Activated T-helper 1 cell treated with anti-CD3 and anti-CD28 coated beads, Interleukin-12 subunit alpha, Interleukin-12 subunit beta, Interleukin-2, Interleukin-4 antibody, amounts not matched to agents 30 ng/mL and 10 ng/mL and 1 ng/mL, durations not matched to agents 14 hours and 24 hours and 36 hours (primary cell): ENCODE data around the gene DHPS. TPM values are rescaled to one million over a fixed set of nuclear protein-coding genes. Genes with fewer than 3 reads are reported as not detected.
"Not testable (repeated sequence)": the region's sequence is repeated elsewhere in the genome, so short reads cannot be mapped to it uniquely, and the experiment has no call there.

ENCODE experiments used
- DNase-seq: peaks from one replicate; pipeline ENCODE4 v3.0.0; 2021; ENCODE audit warnings: low spot score
- H3K27ac Mint-ChIP-seq: one replicate; pipeline ENCODE4 v1.8.0; 2021; ENCODE audit warnings: mild to moderate bottlenecking, mixed read lengths
- H3K27me3 Mint-ChIP-seq: one replicate; pipeline ENCODE4 v1.8.0; 2022; ENCODE audit warnings: mild to moderate bottlenecking, moderate library complexity, mixed read lengths; ENCODE audit not compliant: insufficient read depth
- H3K36me3 Mint-ChIP-seq: one replicate; pipeline ENCODE4 v1.8.0; 2021; ENCODE audit warnings: low read depth, mixed read lengths
- H3K4me1 Mint-ChIP-seq: one replicate; pipeline ENCODE4 v1.8.0; 2021; ENCODE audit warnings: low read depth, mixed read lengths
- H3K4me3 Mint-ChIP-seq: one replicate; pipeline ENCODE4 v1.8.0; 2021; ENCODE audit warnings: mild to moderate bottlenecking, moderate library complexity, mixed read lengths
- H3K9me3 Mint-ChIP-seq: one replicate; pipeline ENCODE4 v1.8.0; 2021; ENCODE audit warnings: mixed read lengths
- intact Hi-C: fragments of 100-400 bp; cut with micrococcal nuclease; formaldehyde crosslinking; loops from one replicate; pipeline ENCODE4 v1.15.1; 2024
- total RNA-seq: library from RNA; stranded (reverse); gene quantifications from 2 replicates; pipeline ENCODE4 v1.2.3, GENCODE V29; 2022

Gene DHPS
- total RNA-seq, 1 donor from 2014 or later: 144 TPM

DNA sequence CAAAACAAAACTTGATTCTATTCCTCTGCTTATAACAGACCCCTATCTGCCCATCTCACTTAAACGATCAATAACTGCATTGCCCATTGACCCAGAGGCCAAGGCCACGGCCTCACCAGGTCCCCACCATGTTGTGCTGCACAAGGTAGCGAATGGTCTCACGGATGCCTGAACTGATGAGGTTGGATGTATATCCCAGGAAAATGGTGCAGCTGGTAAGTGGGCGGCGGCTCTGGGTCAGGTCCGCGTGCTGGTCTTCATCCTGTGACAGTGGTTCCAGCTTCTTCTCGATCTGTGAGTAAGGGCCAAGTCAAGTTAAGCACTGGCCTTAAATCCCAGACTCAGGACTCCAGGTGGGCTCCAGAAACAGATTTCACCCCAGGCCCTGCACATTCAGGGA lies 1.6 kb downstream of the DHPS start:
- H3K36me3 Mint-ChIP-seq: peaks cover 29% of the 10 kb centered on the region
- H3K4me1 Mint-ChIP-seq: peaks cover 13% of the 10 kb centered on the region
- H3K4me3 Mint-ChIP-seq: peak overlapping the region; percentile 86
- intact Hi-C loops: no loop called here
- H3K9me3 Mint-ChIP-seq: no peaks in the 10 kb centered on the region
- no peak overlapping the region for H3K27ac Mint-ChIP-seq
- no peak for DNase-seq
- H3K27me3 Mint-ChIP-seq: no peaks in the 10 kb centered on the region

GRCh38 chr19:12678039-12678438 lies 3.6 kb downstream of the DHPS start:
- Mint-ChIP-seq H3K36me3 (peaks cover 40% of the 10 kb centered on the region), H3K4me1 (peaks cover 13% of the 10 kb centered on the region)
- DNase-seq, H3K27me3 Mint-ChIP-seq, intact Hi-C loops, H3K27ac Mint-ChIP-seq, H3K4me3 Mint-ChIP-seq, H3K9me3 Mint-ChIP-seq: not testable (repeated sequence)

- Mint-ChIP-seq H3K4me1 (peaks cover 18% of the 10 kb centered on the region), H3K27ac (peak overlapping the region; percentile 27), H3K36me3 (peaks cover 42% of the 10 kb centered on the region), H3K27me3 (no peaks in the 10 kb centered on the region), H3K9me3 (no peaks in the 10 kb centered on the region), H3K4me3 (no peak overlapping the region)
- intact Hi-C loops: no loop called here
- DNase-seq: no peak
These were observed 4.8 kb downstream of the DHPS start for GRCh38 chr19:12676928-12677327.

GRCh38 chr19:12676384-12676792 lies 5.3 kb downstream of the DHPS start:
- intact Hi-C loops: no loop called here
- H3K9me3 Mint-ChIP-seq: no peaks in the 10 kb centered on the region
- H3K27me3 Mint-ChIP-seq: no peaks in the 10 kb centered on the region
- H3K27ac Mint-ChIP-seq: peak overlapping the region; percentile 54
- peaks cover 43% of the 10 kb centered on the region for H3K36me3 Mint-ChIP-seq
- H3K4me1 Mint-ChIP-seq: peaks cover 20% of the 10 kb centered on the region
- H3K4me3 Mint-ChIP-seq: no peak overlapping the region
- peak; percentile 74 for DNase-seq

DNA sequence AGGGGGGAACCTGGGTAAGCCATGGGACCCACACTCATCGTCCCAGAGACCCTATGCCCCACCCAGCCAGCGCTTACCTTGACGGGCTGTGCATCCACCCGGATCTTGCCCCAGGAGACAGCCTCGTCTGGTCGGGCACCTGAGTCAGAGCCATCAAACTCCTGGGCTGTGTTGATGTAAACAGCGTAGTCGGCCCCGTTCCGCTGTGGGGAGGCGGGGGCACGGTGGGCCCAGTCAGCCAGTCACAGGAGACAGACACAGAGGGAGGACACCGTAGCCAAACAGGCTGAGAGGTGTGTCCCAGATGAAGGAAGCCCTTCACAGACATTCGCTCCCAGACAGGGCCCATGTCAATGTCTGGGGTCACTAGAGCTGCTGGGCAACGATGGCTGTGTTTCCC lies 5.7 kb downstream of the DHPS start:
- no peak overlapping the region for H3K27ac Mint-ChIP-seq
- H3K4me3 Mint-ChIP-seq: no peak overlapping the region
- H3K36me3 Mint-ChIP-seq: peaks cover 41% of the 10 kb centered on the region
- intact Hi-C loops: no loop called here
- H3K27me3 Mint-ChIP-seq: no peaks in the 10 kb centered on the region
- no peaks in the 10 kb centered on the region for H3K9me3 Mint-ChIP-seq
- H3K4me1 Mint-ChIP-seq: peaks cover 20% of the 10 kb centered on the region
- no peak for DNase-seq

GRCh38 chr19:12675399-12675798 lies 6.3 kb downstream of the DHPS start:
- Mint-ChIP-seq H3K4me1 (peaks cover 20% of the 10 kb centered on the region), H3K9me3 (no peaks in the 10 kb centered on the region), H3K4me3 (no peak overlapping the region), H3K36me3 (peaks cover 39% of the 10 kb centered on the region), H3K27me3 (no peaks in the 10 kb centered on the region), H3K27ac (no peak overlapping the region)
- DNase-seq: no peak
- intact Hi-C loops: no loop called here

DNA sequence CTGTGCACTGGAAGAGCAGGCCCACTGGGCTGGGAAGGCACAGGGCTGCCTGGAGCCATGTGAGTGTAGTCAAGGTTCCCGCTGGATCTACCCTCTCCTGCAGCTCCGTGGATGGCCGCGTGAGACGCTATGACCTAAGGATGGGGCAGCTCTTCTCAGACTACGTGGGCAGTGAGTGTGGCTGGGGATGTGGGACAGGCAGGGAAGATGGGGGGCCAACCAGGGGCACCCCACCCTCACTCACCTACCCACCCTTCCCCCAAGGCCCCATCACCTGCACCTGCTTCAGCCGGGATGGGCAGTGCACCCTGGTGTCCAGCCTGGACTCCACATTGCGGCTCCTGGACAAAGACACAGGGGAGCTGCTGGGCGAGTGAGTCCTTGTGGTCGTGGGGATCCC lies 8.9 kb downstream of the DHPS start:
- Mint-ChIP-seq H3K27me3 (no peaks in the 10 kb centered on the region), H3K36me3 (peaks cover 33% of the 10 kb centered on the region), H3K4me3 (no peak overlapping the region), H3K9me3 (no peaks in the 10 kb centered on the region), H3K27ac (no peak overlapping the region), H3K4me1 (peaks cover 34% of the 10 kb centered on the region)
- intact Hi-C loops: loop anchor here (1.0 to 5.0 kb wide), 3 partner anchors 32 to 470 kb away; no protein-coding TSS in a partner anchor
- DNase-seq: no peak

DNA sequence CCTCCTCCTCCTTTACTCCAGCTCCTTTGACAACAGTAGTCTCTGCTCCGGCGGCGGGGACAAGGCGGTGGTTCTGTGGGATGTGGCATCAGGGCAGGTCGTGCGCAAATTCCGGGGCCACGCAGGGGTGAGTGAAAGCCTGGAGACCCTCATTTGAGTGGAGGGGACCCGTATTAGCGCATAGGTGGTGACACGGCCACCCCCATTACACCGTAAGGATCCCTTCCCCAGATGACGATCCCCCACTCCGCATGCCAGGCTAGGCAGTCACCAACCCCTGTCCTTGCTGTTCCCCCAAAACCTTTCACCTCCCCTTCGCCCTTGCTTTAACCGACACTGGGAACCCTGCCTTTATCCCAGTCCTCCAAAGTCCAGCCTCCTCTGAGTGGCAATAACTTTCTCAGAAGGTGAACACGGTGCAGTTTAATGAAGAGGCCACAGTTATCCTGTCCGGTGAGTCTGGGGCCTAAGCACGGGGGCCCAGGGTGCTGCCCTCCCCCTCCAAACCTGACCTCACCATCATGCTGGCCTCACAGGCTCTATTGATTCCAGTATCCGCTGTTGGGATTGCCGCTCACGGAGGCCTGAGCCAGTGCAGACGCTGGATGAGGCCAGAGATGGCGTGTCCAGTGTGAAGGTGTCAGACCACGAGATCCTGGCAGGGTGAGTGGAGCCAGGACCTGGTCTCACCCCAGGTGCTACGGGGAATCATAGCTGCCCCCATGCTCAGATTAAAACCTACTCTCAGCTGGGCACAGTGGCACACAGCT lies 11.3 kb downstream of the DHPS start:
- peaks cover 44% of the 10 kb centered on the region for H3K4me1 Mint-ChIP-seq
- H3K27me3 Mint-ChIP-seq: no peaks in the 10 kb centered on the region
- H3K4me3 Mint-ChIP-seq: peak overlapping the region; percentile 95
- peak overlapping the region; percentile 99 for H3K27ac Mint-ChIP-seq
- DNase-seq: no peak
- no peaks in the 10 kb centered on the region for H3K9me3 Mint-ChIP-seq
- intact Hi-C loops: loop anchor here (5.0 kb wide), 1 partner anchor 468 kb away; no protein-coding TSS in a partner anchor
- H3K36me3 Mint-ChIP-seq: peaks cover 25% of the 10 kb centered on the region

DNA sequence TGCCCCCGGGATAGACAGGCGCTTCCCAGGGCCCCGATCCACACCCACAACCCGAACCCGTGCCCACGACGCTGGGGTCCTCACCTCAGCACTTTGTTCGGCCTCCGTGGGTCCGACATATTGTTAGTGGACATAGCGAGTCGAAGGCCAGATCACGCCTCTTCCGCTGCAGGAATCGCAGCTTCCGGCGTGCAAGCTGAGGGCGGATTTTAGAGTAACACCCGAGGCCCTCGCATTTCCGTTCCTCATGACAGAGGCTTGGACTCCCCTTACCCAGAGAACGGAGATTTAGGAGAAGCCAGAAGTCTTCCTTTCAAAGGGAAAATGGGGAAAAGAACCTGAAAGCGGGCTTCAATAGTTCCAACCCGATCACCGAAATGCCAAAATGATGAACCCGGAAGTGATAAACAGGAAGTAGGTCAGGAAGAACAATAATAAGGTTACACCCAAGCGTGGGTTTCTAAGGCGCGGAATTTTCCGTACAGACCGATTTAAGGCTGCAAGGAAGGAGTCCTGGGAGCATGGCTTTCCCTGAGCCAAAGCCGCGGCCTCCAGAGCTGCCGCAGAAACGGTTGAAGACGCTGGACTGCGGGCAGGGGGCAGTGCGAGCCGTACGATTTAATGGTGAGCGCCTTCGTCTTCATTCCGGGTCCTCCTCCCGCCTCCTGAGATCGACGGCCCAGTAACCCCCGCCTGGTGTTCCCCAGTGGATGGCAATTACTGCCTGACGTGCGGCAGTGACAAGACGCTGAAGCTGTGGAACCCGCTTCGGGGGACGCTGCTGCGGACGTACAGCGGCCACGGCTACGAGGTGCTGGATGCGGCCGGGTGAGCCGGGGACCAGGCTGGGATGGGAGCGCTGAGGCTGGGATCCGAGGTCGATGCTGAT lies 12.2 kb downstream of the DHPS start:
- peaks cover 25% of the 10 kb centered on the region for H3K36me3 Mint-ChIP-seq
- peak overlapping the region; percentile 95 for H3K4me3 Mint-ChIP-seq
- intact Hi-C loops: loop anchor here (1.0 to 5.0 kb wide), 9 partner anchors 12 to 507 kb away; partner anchors contain the start of genes DHPS, FBXW9, ZNF136 and ZNF443
- no peaks in the 10 kb centered on the region for H3K9me3 Mint-ChIP-seq
- H3K27ac Mint-ChIP-seq: peak overlapping the region; percentile 99
- peak; percentile 65 for DNase-seq
- H3K4me1 Mint-ChIP-seq: peaks cover 51% of the 10 kb centered on the region
- H3K27me3 Mint-ChIP-seq: no peaks in the 10 kb centered on the region

DNA sequence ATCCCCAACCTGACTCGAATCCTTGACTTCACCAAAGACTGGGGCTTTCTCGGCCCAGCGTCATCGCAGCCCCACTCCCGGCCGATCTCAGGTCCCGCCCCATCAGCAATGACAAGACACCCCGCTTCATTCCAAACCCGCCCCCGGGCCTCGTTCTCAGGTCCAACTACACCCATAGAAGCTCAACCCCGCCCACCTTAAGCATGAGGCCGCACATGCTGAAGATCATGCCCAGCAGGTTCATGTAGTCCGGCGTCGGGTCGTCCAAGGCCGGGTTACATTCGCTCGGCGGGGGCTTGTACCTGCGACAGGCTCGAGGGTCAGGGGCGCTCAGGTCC lies 12.8 kb downstream of the DHPS start:
- Mint-ChIP-seq H3K27ac (peak overlapping the region; percentile 99), H3K27me3 (no peaks in the 10 kb centered on the region), H3K36me3 (peaks cover 25% of the 10 kb centered on the region), H3K4me1 (peaks cover 55% of the 10 kb centered on the region), H3K9me3 (no peaks in the 10 kb centered on the region), H3K4me3 (peak overlapping the region; percentile 95)
- DNase-seq: peak; percentile 63
- intact Hi-C loops: loop anchor here (1.0 to 5.0 kb wide), 8 partner anchors 12 to 507 kb away; partner anchors contain the start of genes DHPS, FBXW9, ZNF136 and ZNF443

DNA sequence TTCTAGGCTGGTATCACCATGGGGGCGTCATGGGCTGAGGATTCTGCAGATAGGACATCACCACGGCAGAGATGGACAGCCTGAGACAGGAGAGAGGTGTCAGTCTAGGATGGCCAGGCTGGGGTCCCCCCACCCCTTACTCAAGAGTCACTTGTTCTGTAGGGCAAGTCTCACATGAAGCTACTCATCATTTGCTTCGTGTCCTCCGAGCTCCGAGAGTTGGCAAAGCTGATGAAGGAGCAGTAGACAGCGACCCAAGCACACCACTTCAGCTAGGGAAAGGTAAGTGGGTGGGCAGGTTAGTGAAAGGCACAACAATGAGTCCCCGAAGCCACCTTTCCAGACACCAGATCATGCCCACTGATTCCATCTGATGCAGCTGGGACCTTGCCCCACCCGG lies 13.3 kb downstream of the DHPS start:
- Mint-ChIP-seq H3K27ac (peak overlapping the region; percentile 99), H3K36me3 (peaks cover 28% of the 10 kb centered on the region), H3K27me3 (no peaks in the 10 kb centered on the region), H3K9me3 (no peaks in the 10 kb centered on the region), H3K4me3 (peak overlapping the region; percentile 95), H3K4me1 (peaks cover 55% of the 10 kb centered on the region)
- intact Hi-C loops: loop anchor here (5.0 kb wide), 2 partner anchors 226 to 506 kb away; partner anchors contain the start of genes ZNF136 and ZNF443
- no peak for DNase-seq

- Mint-ChIP-seq H3K36me3 (peaks cover 33% of the 10 kb centered on the region), H3K27me3 (no peaks in the 10 kb centered on the region), H3K4me3 (peak overlapping the region; percentile 95), H3K9me3 (no peaks in the 10 kb centered on the region), H3K27ac (peak overlapping the region; percentile 99), H3K4me1 (peaks cover 55% of the 10 kb centered on the region)
- intact Hi-C loops: loop anchor here (5.0 kb wide), 2 partner anchors 226 to 506 kb away; partner anchors contain the start of genes ZNF136 and ZNF443
- DNase-seq: no peak
These were observed 13.9 kb downstream of the DHPS start for GRCh38 chr19:12667731-12668302.
